Aorta (tissue), 5 donors: ENCODE measurements around the gene SLC35G3. TPM values are rescaled to one million over a fixed set of nuclear protein-coding genes. Genes with fewer than 3 reads are reported as not detected.
A peak's percentile ranks its signal among the peaks of the same experiment; 100 is the strongest.
"Not testable (repeated sequence)": the region's sequence is repeated elsewhere in the genome, so short reads cannot be mapped to it uniquely, and the experiment has no call there.

Experiments used
- ATAC-seq: fragments of 200-7000 bp; cut with Tn5 transposase; one replicate; pipeline ENCODE4 v1.9.1; 2022; ENCODE audit warnings: moderate library complexity; ENCODE audit not compliant: low FRiP score
- DNase-seq, 2 donors: peaks; one replicate each; pipeline ENCODE4 v3.0.0-alpha.2; 2020
- H3K27ac ChIP-seq, 2 donors: one replicate each; pipeline ENCODE4 v1.5.1; 2013; ENCODE audit warnings: low read length in 2 of 2, mild to moderate bottlenecking in 2 of 2, moderate library complexity in 2 of 2, control low read depth in 1 of 2, inconsistent platforms in 1 of 2, low read depth in 1 of 2
- H3K27me3 ChIP-seq, 2 donors: one replicate each; pipeline ENCODE4 v1.6.1; 2013; ENCODE audit warnings: control low read depth in 1 of 2, low read length in 1 of 2, mild to moderate bottlenecking in 1 of 2, moderate library complexity in 1 of 2; ENCODE audit not compliant: insufficient read depth in 2 of 2, control insufficient read depth in 1 of 2
- H3K36me3 ChIP-seq, 2 donors: one replicate each; pipeline ENCODE4 v1.6.1; 2013; ENCODE audit warnings: control low read depth in 1 of 2, low read length in 1 of 2, mild to moderate bottlenecking in 1 of 2; ENCODE audit not compliant: insufficient read depth in 2 of 2, control insufficient read depth in 1 of 2
- H3K4me1 ChIP-seq, 2 donors: one replicate each; pipeline ENCODE4 v1.6.1; 2013; ENCODE audit warnings: low read length in 2 of 2, control low read depth in 1 of 2, mild to moderate bottlenecking in 1 of 2, moderate library complexity in 1 of 2; ENCODE audit not compliant: insufficient read depth in 2 of 2, control insufficient read depth in 1 of 2
- H3K4me3 ChIP-seq, 2 donors: one replicate each; pipeline ENCODE4 v1.5.1; 2013; ENCODE audit warnings: low read length in 2 of 2, control low read depth in 1 of 2, mild to moderate bottlenecking in 1 of 2
- H3K9me3 ChIP-seq: one replicate; pipeline ENCODE4 v1.6.1; 2013; ENCODE audit warnings: mild to moderate bottlenecking, low read length; ENCODE audit not compliant: control insufficient read depth
- WGBS, 2 donors: extraction: QIAGEN DNeasy Blood & Tissue Kit; methylation state at CpG; one replicate each; pipeline ENCODE4 v1.1.7; 2013; 5-methylcytosine and 5-hydroxymethylcytosine counted together
- intact Hi-C, 2 donors: fragments of 100-400 bp; cut with DNase I; formaldehyde crosslinking; loops; one replicate each; pipeline versions ENCODE4 v1.14.2 to v1.15.0; 2022
- polyA plus RNA-seq, 2 donors: library from polyadenylated mRNA; stranded (reverse); fragments of 200-250 nt; gene quantifications; one replicate each; pipeline ENCODE4 v1.2.3, GENCODE V29; 2013
- total RNA-seq, 2 donors: library from RNA; stranded (reverse); fragmentation: NEBNext Ultra II Directional; extraction: Animal tissue kit (Norgen Biotek cat#: 25700); gene quantifications; one replicate each; pipeline ENCODE4 v1.2.1, GENCODE V29; 2021
- donor health status: healthy with polysubstance abuse.
- donor health status: Bipolar disorder and iron deficiency.
- donor health status: DM: no; HTN: no; CAD: no.
- donor health status: DM: no; HTN: no; CAD: no.
- donor health status: DM: yes; HTN: yes; CAD: no.

Gene SLC35G3
- total and polyA plus RNA-seq, 4 donors = not detected

DNA sequence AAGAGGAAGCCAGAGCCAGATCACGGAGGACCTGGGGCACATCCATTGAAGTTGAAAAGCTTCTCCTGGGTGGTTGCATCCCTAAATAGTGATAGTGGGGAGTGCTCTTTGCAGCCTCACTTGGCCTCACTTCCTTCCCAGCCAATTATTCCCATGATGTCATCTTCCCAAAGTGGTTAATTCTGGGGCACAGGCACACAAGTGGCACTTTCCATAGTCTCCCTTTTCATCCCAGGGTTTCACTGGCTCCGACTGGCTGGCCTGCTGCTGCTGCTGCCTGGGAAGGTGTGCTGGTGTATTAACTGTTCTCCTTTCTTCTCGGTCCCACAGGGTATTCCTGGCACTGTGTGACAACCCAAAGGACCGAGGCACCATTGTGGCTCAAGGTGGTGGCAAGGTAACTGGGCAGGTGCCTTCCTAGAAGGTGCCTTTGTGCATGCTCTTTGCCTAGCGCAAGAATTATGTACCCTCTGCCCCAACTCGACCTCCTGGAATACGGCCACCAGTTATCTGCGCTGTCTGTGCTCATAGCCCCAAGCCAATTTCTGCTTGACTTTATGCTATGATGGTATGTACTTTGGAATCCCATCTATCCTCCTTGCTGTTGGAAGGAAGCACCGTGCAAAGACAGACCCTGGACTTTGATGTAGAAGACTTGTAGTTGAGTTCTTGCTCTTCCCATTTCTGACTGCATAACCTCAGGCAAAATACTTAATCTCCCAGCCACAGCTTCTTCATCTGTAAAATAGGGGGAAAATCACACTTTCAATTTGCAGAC is 18.4 kb downstream of the SLC35G3 start:
- intact Hi-C loops = no loop called here
- Histone ChIP-seq H3K36me3 (no peaks in the 10 kb centered on the region), H3K4me3 (no peak overlapping the region), H3K27ac (no peak overlapping the region), H3K9me3 (no peaks in the 10 kb centered on the region), H3K4me1 (no peaks in the 10 kb centered on the region), H3K27me3 (no peaks in the 10 kb centered on the region)
- 78 to 80% methylated on average over 9 of the region's 9 CpGs for WGBS, 2 donors
- DNase-seq (no peak), ATAC-seq (no peak)

DNA sequence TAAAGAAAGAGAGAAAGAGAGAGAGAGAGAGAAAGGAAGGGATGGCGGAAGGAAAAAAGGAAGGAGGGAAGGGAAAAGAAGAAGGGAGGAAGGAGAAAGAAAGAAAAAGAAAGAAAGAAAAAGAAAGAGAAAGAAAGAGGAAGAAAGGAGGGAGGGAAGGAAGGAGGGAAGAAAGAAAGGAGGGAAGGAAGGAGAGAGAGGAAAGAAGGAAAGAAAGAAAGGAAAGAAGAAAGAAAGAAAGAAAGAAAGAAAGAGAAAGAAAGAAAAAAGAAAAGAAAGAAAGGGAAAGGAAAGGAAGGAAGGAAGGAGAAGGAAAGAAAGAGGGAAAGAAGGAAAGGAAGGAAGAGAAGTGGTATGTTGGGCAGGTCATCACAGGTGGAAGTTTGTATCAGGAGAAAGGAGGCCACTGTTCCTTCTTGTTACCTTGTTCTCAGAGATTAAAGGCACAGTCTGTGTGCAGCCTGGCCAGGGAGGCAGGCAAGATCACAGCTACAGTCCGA is 19.3 kb downstream of the SLC35G3 start:
- H3K27me3 ChIP-seq = no peaks in the 10 kb centered on the region
- DNase-seq (no peak), ATAC-seq (no peak)
- H3K4me1 ChIP-seq = no peaks in the 10 kb centered on the region
- intact Hi-C loops = loop anchor here (5.0 kb wide), 2 partner anchors 362 to 367 kb away; partner anchors contain the start of gene SLFN12L (in 1 of the 2)
- H3K4me3 ChIP-seq = no peak overlapping the region
- 83 to 86% methylated on average over 2 of the region's 2 CpGs for WGBS, 2 donors
- H3K27ac ChIP-seq = no peak overlapping the region
- no peaks in the 10 kb centered on the region for H3K36me3 ChIP-seq
- H3K9me3 ChIP-seq = no peaks in the 10 kb centered on the region

- not testable (repeated sequence) for H3K9me3 ChIP-seq, H3K4me3 ChIP-seq, ATAC-seq, H3K27ac ChIP-seq, H3K27me3 ChIP-seq, H3K4me1 ChIP-seq, H3K36me3 ChIP-seq
- peak in 1 of 2 donors; percentile 34 for DNase-seq
- 71 to 74% methylated on average over 3 of the region's 3 CpGs for WGBS, 2 donors
- intact Hi-C loops = loop anchor here (5.0 kb wide), 2 partner anchors 365 to 370 kb away; partner anchors contain the start of gene SLFN12L (in 1 of the 2)
Observed at GRCh38 chr17:35172321-35172720, 21.9 kb downstream of the SLC35G3 start.

DNA sequence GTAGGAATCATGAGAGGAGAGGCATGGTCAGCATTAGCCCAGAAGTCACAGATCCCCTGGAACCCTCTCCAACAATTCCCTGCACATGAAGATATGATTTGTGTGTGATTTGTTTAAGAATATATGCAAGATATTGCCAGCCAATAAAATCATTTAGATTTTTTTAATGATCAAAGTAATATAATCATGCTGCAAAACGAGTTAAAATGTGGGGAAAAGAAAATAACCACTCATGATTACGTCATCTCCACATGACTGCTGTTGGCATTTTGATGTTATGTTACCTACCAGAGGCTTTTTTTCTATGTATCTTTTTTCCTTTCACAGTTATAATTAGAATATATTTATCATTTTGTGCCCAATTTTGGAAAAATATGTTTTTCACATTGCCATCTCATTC is 22.4 kb downstream of the SLC35G3 start:
- no peaks in the 10 kb centered on the region for H3K36me3 ChIP-seq

DNA sequence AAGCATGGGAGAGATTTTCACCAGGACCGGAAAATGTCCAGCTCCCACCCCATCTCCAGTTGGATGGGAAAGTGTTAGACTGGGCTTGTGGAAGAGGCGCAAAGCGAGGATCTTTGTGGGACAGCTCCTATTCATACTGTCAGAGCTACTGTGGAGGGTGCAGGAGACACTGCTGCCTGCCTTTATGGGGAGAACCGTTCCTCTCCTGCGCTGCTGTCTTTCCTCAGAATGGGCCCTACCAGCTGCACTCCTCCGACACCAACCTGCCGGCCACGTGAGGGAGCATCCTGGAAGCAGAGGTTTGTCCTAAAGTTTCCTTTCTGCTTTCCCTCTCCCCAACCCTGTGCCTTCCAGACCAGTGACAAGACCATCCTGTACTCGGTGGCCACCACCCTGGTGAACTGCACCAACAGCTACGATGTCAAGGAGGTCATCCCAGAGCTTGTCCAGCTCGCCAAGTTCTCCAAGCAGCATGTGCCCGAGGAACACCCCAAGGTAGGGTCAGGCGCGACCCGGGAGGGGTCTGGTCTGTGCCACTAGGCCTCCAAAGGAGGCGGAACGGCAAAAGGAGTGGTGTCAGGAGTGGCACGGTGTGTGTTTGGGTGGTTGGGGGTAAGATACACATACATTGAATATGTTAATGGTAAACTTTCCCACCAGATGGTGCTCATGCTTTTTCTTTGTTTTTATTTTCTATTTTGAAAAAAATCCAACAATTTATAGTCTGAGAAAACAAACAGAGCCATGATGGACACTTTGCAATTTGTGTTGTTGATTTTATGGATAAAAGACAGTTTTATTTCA is 23.0 kb downstream of the SLC35G3 start:
- WGBS, 2 donors = 77% methylated on average over 18 of the region's 18 CpGs
- Histone ChIP-seq H3K36me3 (no peaks in the 10 kb centered on the region), H3K27me3 (no peaks in the 10 kb centered on the region), H3K9me3 (no peaks in the 10 kb centered on the region), H3K4me3 (no peak overlapping the region), H3K27ac (no peak overlapping the region), H3K4me1 (no peaks in the 10 kb centered on the region)
- DNase-seq = peak in 1 of 2 donors; percentile 65
- ATAC-seq = no peak
- intact Hi-C loops = loop anchor here (5.0 kb wide), 2 partner anchors 366 to 371 kb away; partner anchors contain the start of gene SLFN12L (in 1 of the 2)

More for the DNA sequence above, 22.4 kb downstream of the SLC35G3 start:
- ATAC-seq = no peak
- WGBS, 2 donors = 18 to 25% methylated on average over 2 of the region's 2 CpGs
- Histone ChIP-seq H3K9me3 (no peaks in the 10 kb centered on the region), H3K4me1 (no peaks in the 10 kb centered on the region), H3K27me3 (no peaks in the 10 kb centered on the region), H3K27ac (no peak overlapping the region), H3K4me3 (no peak overlapping the region)
- no peak for DNase-seq
- intact Hi-C loops = loop anchor here (5.0 kb wide), 2 partner anchors 365 to 370 kb away; partner anchors contain the start of gene SLFN12L (in 1 of the 2)

GRCh38 chr17:35169835-35170363 is 24.3 kb downstream of the SLC35G3 start:
- H3K27me3 ChIP-seq = no peaks in the 10 kb centered on the region
- H3K36me3 ChIP-seq = no peaks in the 10 kb centered on the region
- no peak for ATAC-seq
- peak in 1 of 2 donors; percentile 57 for DNase-seq
- no peaks in the 10 kb centered on the region for H3K9me3 ChIP-seq
- WGBS, 2 donors = 86 to 87% methylated on average over 17 of the region's 17 CpGs
- no peak overlapping the region for H3K4me3 ChIP-seq
- intact Hi-C loops = loop anchor here (5.0 kb wide), 2 partner anchors 367 to 372 kb away; partner anchors contain the start of gene SLFN12L (in 1 of the 2)
- no peaks in the 10 kb centered on the region for H3K4me1 ChIP-seq
- H3K27ac ChIP-seq = no peak overlapping the region

- ATAC-seq = no peak
- Histone ChIP-seq H3K27ac (no peak overlapping the region), H3K4me3 (no peak overlapping the region), H3K36me3 (no peaks in the 10 kb centered on the region), H3K9me3 (peaks cover 1% of the 10 kb centered on the region), H3K4me1 (no peaks in the 10 kb centered on the region), H3K27me3 (no peaks in the 10 kb centered on the region)
- WGBS, 2 donors = 71 to 73% methylated on average over 1 of the region's 1 CpG
- DNase-seq = no peak
- intact Hi-C loops = no loop called here
Observed at GRCh38 chr17:35167666-35168065, 26.5 kb downstream of the SLC35G3 start.

DNA sequence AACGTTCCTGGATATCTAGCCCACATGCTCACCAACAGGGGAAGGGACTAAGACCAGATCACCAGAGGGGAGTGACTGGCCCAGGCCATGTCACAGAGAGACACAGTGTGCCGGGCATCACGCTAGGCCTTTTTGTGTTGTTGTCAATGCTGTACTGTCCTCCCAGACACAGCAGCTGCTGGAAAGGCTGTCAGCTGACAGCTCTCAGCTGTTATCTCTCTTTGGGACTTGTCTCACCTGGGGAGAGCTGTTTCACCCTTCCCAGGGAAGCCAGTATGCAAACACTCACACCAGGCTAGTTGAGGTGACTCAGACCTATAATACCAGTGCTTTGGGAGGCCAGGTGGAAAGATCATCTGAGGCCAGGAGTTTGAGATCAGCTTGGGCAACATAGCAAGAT is 27.1 kb downstream of the SLC35G3 start:
- Histone ChIP-seq H3K27me3 (no peaks in the 10 kb centered on the region), H3K27ac (no peak overlapping the region), H3K4me3 (no peak overlapping the region), H3K9me3 (peaks cover 1% of the 10 kb centered on the region), H3K4me1 (no peaks in the 10 kb centered on the region), H3K36me3 (no peaks in the 10 kb centered on the region)
- no peak for DNase-seq
- WGBS, 2 donors = 49 to 55% methylated on average over 3 of the region's 3 CpGs
- no peak for ATAC-seq
- intact Hi-C loops = no loop called here
